OCI-LY3 (cell line): ENCODE data around the gene C10orf105.

Experiments
- EZH2phosphoT487 ChIP-seq: fragments of 200-600 bp; shearing (Covaris generic); IDR thresholded peaks from 2 replicates; pipeline ENCODE4 v1.6.1; 2018; ENCODE audit warnings: antibody characterized with exemption, mixed run types, low read depth
- TF ChIP-seq, protein P1 (sequence below): fragments of 200-600, 300-600 bp; sonication (generic); IDR thresholded peaks from 2 replicates; pipeline ENCODE4 v1.5.1; 2014; ENCODE audit warnings: antibody characterized with exemption, low read length, low read depth

DNA sequence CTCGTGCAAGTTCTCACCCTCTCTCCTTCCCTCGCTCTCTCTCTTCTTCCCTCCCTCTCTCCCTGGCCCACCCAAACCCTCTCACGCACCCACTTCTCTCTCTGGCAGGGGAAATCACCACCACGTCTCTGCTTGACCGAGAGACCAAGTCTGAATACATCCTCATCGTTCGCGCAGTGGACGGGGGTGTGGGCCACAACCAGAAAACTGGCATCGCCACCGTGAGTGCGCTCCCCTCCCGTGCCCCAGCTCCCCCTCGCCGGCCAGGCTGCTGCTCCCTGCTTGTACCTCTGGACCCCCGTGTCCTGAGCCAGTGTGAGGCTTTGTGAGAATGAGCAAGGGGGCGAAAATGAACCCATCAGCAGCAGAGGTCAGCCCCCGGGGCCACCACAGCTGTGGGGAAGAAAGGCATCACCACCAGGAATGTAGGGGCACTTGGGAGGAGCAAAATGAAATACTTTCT, 25.5 kb downstream of the C10orf105 start:
- TF ChIP-seq, protein P1, sequence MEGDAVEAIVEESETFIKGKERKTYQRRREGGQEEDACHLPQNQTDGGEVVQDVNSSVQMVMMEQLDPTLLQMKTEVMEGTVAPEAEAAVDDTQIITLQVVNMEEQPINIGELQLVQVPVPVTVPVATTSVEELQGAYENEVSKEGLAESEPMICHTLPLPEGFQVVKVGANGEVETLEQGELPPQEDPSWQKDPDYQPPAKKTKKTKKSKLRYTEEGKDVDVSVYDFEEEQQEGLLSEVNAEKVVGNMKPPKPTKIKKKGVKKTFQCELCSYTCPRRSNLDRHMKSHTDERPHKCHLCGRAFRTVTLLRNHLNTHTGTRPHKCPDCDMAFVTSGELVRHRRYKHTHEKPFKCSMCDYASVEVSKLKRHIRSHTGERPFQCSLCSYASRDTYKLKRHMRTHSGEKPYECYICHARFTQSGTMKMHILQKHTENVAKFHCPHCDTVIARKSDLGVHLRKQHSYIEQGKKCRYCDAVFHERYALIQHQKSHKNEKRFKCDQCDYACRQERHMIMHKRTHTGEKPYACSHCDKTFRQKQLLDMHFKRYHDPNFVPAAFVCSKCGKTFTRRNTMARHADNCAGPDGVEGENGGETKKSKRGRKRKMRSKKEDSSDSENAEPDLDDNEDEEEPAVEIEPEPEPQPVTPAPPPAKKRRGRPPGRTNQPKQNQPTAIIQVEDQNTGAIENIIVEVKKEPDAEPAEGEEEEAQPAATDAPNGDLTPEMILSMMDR: no peak
- TF ChIP-seq EZH2phosphoT487: no peak
